Activated CD4-positive, alpha-beta T cell treated with anti-CD3 and anti-CD28 coated beads, Interleukin-2, amount 50 U/mL, for 1 hour (primary cell): ENCODE data around the gene NR4A1.

ENCODE experiments used
- DNase-seq: peaks from one replicate; pipeline ENCODE4 v3.0.0-alpha.2; 2020

The NR4A1 gene

DNA sequence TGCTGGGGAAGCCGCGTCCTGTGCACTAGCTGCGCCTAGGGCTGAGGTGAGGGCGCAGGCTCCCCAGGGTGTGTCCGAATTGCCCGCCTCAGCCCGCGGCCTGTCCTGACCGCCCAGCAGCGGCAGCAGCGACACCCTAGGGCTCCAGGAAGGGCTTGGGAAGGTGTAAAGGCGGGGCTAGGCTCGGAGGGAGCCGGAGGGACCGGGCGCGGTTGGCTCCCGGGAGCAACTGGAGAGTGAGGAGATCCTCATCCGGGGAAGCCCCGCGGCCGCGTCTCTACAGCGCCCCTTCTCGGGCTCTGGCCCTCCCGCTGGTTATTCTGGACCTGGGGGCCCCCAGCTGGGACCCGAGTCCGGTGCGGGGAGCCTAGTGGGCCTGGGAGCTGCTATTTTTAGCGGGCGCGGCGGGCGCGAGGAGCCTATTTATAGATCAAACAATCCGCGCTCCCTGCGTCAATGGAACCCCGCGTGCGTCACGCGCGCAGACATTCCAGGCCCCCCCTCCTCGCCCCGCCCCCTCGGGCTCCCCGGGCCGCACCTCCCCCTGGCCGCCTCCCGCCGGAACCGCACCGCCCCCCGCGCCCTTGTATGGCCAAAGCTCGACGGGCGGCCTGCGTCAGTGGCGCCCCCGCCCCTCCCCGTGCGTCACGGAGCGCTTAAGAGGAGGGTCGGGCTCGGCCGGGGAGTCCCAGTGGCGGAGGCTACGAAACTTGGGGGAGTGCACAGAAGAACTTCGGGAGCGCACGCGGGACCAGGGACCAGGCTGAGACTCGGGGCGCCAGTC lies at the start of gene NR4A1:
NR4A1 (plus strand) TSS at position 685 of the 784 bp plus-strand sequence. CDS start 2,887 bp downstream, outside the sequence.
- DNase-seq = peak; percentile 100

- no peak for DNase-seq
Observed at GRCh38 chr12:52003016-52003550, 48.2 kb upstream of the NR4A1 start.

GRCh38 chr12:52003591-52003990 lies 47.7 kb upstream of the NR4A1 start:
- no peak for DNase-seq

DNA sequence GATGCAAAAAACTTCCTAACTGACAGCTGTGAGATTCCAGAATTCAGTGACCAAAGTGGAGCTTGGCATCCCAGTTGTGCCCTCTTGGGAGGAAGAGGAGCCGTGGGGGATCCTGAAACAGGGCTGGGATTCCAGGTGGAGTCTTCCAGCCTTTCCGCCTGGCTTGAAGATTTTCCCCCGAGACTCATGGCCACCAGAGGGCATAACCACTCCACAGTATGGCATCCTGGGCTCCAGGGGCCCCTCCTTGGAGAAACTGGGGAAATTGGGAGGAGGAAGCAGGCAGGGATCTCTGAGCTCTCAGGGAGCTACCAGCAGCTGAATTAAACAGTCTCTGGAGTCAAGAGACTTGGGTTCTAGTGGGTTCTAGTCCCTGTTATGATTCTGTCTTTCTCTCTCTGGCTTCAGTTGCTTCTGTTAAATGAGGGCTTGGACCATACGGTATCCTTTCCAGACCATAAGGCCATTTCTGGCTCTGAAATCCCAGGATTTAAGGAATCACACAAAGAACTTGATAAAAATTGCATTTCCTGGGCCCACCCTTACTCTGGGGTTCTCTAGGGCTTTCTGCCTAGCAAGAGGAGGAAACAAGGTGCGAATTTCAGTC lies 47.1 kb upstream of the NR4A1 start:
- no peak for DNase-seq

GRCh38 chr12:52005218-52005902 lies 45.9 kb upstream of the NR4A1 start:
- no peak for DNase-seq

GRCh38 chr12:52005903-52006703 lies 45.1 kb upstream of the NR4A1 start:
- no peak for DNase-seq

DNA sequence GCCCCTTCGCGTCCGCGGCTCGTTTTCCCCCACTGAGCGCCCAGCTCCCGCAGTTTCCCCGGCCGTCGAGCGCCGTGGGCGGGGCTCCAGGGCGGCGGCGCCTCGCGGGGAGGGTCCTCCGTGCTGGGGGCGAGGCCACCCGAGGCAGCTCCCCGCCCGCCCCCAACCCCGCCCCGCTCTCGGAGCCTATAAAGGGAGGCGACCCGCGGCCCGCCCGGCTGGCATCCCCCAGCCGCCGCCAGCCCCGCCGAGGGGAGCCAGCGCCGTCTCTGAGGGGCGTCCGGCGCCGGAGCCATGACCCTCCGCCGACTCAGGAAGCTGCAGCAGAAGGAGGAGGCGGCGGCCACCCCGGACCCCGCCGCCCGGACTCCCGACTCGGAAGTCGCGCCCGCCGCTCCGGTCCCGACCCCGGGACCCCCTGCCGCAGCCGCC lies 44.5 kb upstream of the NR4A1 start, which contains the start of gene TAMALIN:
TAMALIN (plus strand) TSS at position 221 of the 432 bp plus-strand sequence; CDS start at position 295, 74 bp downstream.
- peak; percentile 84 for DNase-seq

- peak; percentile 54 for DNase-seq
Observed at GRCh38 chr12:52007158-52007921, 43.9 kb upstream of the NR4A1 start.

- DNase-seq = no peak
Observed at GRCh38 chr12:52007982-52008510, 43.2 kb upstream of the NR4A1 start.

DNA sequence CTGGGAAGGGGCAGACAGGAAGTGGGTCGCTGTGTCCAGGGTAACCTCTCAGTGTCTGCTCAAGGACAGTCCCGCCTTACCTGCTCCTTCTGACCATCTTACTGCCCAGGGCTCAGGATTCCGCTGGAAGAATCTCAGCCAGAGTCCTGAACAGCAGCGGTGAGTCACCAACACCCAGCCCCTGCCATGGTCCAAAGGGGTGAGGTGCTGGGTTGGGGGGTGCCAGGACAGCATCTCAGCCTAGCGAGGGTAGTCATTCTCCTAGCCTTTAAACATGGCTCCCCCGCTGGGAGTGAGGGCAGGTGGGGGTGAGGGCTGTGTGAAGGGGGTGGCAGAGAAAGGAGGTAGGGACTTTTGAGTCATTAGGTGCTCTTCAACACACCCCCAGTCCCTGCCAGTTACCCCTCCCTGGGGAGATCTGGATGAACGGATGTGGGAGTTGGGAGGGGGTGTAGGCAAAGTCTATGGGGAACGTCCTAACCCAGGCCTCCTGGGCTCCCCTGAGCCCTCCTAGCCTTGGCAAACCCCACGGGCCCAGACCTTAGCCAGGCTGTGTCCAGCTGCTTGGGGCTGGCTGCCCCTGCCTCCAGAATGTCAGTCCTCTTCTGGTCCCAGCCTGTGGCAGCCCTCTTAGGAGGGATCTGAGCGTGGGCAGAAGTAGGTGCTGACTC lies 42.0 kb upstream of the NR4A1 start:
- no peak for DNase-seq

DNA sequence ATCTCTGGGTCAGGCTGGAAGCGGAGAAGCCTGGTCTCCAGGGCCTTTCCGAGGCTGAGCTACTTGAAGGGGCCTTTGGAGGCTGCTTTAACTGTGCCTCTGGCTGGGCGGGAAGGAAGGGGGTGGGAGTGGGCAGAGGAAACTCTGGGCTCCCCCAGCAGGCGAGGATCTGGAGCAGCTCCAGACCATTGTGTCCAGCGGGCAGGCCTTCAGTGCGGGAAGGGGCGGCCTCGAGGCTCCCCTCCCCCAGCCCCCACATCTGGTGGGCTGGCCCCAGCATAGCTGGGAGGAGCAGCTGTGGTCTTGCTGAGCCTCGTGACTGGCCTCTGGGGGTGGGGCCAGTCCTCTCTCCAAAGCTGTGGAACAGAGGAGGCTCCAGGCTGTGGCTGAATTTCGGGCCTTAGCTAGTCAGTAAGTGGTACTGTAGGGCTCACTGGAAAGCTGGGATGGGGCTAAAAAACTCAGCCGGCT lies 41.1 kb upstream of the NR4A1 start:
- DNase-seq = no peak

DNA sequence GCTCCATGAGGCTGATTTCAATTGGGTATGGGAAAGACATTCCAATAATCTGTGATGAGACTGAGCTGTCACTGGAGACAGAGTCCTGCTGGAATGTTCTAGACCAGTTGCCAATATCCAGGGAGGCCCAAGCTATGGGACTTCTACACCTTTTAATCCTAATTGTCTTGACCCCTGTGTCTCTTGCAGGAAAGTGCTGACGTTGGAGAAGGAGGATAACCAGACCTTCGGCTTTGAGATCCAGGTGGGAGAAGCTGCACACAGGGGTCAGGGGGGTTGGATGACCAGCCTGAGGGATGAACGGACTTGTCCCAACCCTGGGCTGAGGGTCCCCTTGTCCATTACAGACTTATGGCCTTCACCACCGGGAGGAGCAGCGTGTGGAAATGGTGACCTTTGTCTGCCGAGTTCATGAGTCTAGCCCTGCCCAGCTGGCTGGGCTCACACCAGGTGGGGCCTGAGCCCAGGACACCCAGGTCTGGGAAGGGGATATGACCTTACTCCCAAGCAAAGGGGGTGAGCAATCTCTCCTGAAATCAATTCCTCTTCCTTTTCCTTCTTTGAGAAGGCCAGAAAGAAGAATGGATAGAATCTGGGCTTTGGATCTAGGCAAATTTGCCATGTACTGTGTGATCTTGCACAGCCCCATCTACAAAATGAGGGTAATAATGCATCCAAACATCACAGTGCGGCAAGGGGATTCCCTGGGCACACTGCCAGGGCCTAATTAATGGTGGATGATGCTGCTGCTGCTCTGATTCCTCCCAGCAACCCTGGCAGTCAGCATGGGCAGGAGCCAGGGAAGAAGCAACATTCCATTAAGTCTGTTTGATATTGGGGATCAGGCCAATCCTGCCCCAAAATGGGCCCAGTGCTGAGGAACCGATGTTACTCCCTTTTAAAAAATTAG lies 40.3 kb upstream of the NR4A1 start:
- no peak for DNase-seq

- no peak for DNase-seq
Observed at GRCh38 chr12:52011602-52012214, 39.5 kb upstream of the NR4A1 start.

DNA sequence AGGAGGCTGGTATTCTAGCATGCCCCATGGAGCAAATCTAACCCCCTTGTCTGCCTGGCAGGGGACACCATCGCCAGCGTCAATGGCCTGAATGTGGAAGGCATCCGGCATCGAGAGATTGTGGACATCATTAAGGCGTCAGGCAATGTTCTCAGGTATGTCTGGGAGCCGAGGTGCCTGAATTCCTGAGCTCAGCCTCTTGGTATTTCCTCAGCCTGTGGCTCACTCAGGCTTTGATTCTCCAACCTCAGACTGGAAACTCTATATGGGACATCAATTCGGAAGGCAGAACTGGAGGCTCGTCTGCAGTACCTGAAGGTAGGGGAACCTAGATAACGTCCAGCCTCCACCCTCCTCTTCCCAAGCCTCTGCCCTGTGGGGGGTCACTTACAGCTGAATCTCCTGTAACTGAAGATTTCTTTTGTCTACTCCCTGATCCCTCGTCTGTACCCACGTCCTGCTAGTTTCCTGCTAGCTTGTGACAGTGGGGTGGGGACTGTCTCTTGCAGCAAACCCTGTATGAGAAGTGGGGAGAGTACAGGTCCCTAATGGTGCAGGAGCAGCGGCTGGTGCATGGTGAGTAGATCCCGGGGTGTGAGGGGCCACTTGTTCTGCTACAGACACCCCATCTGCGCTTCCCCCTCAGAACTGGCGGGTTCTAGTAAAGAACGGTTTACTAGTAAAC lies 37.5 kb upstream of the NR4A1 start:
- no peak for DNase-seq

DNA sequence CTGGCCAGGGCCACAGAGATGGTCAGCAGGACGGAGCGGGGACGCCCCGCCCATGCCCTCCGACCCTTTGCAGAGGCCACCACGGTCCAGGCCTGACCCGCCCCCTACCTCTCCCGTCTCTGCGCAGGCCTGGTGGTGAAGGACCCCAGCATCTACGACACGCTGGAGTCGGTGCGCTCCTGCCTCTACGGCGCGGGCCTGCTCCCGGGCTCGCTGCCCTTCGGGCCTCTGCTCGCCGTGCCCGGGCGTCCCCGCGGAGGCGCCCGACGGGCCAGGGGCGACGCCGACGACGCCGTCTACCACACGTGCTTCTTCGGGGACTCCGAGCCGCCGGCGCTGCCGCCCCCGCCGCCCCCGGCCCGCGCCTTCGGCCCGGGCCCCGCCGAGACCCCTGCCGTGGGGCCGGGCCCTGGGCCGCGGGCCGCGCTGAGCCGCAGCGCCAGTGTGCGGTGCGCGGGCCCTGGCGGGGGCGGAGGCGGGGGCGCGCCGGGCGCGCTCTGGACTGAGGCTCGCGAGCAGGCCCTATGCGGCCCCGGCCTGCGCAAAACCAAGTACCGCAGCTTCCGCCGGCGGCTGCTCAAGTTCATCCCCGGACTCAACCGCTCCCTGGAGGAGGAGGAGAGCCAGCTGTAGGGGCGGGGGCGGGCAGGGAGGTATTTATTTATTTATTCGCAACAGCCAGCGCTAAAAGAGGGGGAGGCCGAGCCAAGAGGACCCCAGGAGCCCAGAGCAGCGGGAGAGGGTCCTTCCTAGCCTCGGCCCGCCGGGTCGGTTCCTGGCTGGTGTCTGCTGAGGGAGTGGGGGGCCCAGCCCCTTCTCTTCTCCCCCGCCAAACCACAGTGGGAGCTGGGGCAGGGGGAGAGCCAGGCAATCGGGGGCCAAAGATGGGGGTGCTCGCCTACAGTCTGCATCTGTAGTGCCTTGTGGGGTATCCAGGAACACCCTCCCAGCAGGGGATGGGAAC lies 36.4 kb upstream of the NR4A1 start:
- no peak for DNase-seq

- no peak for DNase-seq
Observed at GRCh38 chr12:52015532-52016041, 35.7 kb upstream of the NR4A1 start.
